Trophoblast cell (in vitro differentiated cells and primary cell): Measurements from ENCODE around the gene ITGA8.

ENCODE experiments used
- DNase-seq, 2 donors: peaks; one replicate each; pipeline ENCODE4 v3.0.0-alpha.2; 2016
- H2AFZ ChIP-seq: 2 replicates; pipeline ENCODE4 v1.6.1; 2013; ENCODE audit warnings: low read length, moderate library complexity, mild to moderate bottlenecking; ENCODE audit not compliant: insufficient read depth, poor library complexity
- H2AK5ac ChIP-seq: 2 replicates; pipeline ENCODE4 v1.6.1; 2013; ENCODE audit warnings: mild to moderate bottlenecking, low read length
- H2BK120ac ChIP-seq: 2 replicates; pipeline ENCODE4 v1.6.1; 2013; ENCODE audit warnings: low read length, mild to moderate bottlenecking, moderate library complexity; ENCODE audit not compliant: insufficient read depth, poor library complexity
- H2BK12ac ChIP-seq: 2 replicates; pipeline ENCODE4 v1.6.1; 2013; ENCODE audit warnings: mild to moderate bottlenecking, low read length, moderate library complexity
- H2BK5ac ChIP-seq: 2 replicates; pipeline ENCODE4 v1.6.1; 2013; ENCODE audit warnings: low read length, low read depth, moderate library complexity, mild to moderate bottlenecking; ENCODE audit not compliant: poor library complexity
- H3K14ac ChIP-seq: 2 replicates; pipeline ENCODE4 v1.6.1; 2013; ENCODE audit warnings: mild to moderate bottlenecking, low read length
- H3K18ac ChIP-seq: 2 replicates; pipeline ENCODE4 v1.6.1; 2013; ENCODE audit warnings: mild to moderate bottlenecking, low read length
- H3K23ac ChIP-seq: 2 replicates; pipeline ENCODE4 v1.6.1; 2013; ENCODE audit warnings: low read length
- H3K27ac ChIP-seq: 2 replicates; pipeline ENCODE4 v1.5.1; 2013; ENCODE audit warnings: low read depth, mild to moderate bottlenecking, inconsistent platforms, low read length, moderate library complexity
- H3K27me3 ChIP-seq: 2 replicates; pipeline ENCODE4 v1.6.1; 2013; ENCODE audit warnings: inconsistent platforms, mild to moderate bottlenecking, low read length, moderate library complexity; ENCODE audit not compliant: insufficient read depth
- H3K36me3 ChIP-seq, 2 experiments: 1 replicate in 1 of 2; 2 replicates in 1 of 2; pipeline ENCODE4 v1.6.1; 2013; ENCODE audit warnings: low read length in 2 of 2, mild to moderate bottlenecking in 2 of 2, moderate library complexity in 1 of 2; ENCODE audit not compliant: insufficient read depth in 2 of 2, control insufficient read depth in 1 of 2
- H3K4ac ChIP-seq: 2 replicates; pipeline ENCODE4 v1.6.1; 2013; ENCODE audit warnings: low read depth, mild to moderate bottlenecking, low read length, moderate library complexity
- H3K4me1 ChIP-seq, 2 experiments: 1 replicate in 1 of 2; 2 replicates in 1 of 2; pipeline ENCODE4 v1.6.1; 2013; ENCODE audit warnings: low read length in 2 of 2, mild to moderate bottlenecking in 2 of 2, moderate library complexity in 1 of 2; ENCODE audit not compliant: insufficient read depth in 2 of 2, control insufficient read depth in 1 of 2
- H3K4me2 ChIP-seq: 2 replicates; pipeline ENCODE4 v1.6.1; 2013; ENCODE audit warnings: inconsistent platforms, mild to moderate bottlenecking, low read length, moderate library complexity
- H3K4me3 ChIP-seq: 2 replicates; pipeline ENCODE4 v1.5.1; 2013; ENCODE audit warnings: mild to moderate bottlenecking, low read depth, low read length, inconsistent platforms
- H3K79me1 ChIP-seq: one replicate; pipeline ENCODE4 v1.6.1; 2013; ENCODE audit warnings: low read length
- H3K79me2 ChIP-seq: 2 replicates; pipeline ENCODE4 v1.6.1; 2013; ENCODE audit warnings: low read length, mild to moderate bottlenecking; ENCODE audit not compliant: control insufficient read depth, insufficient read depth, poor library complexity
- H3K9ac ChIP-seq: 2 replicates; pipeline ENCODE4 v1.6.1; 2013; ENCODE audit warnings: mild to moderate bottlenecking, low read length
- H3K9me3 ChIP-seq: 2 replicates; pipeline ENCODE4 v1.6.1; 2013; ENCODE audit warnings: low read depth, mild to moderate bottlenecking, control low read depth, inconsistent platforms, low read length; ENCODE audit not compliant: insufficient read depth
- H4K12ac ChIP-seq: 2 replicates; pipeline ENCODE4 v1.6.1; 2013; ENCODE audit warnings: low read depth, mild to moderate bottlenecking, low read length, moderate library complexity
- H4K8ac ChIP-seq: 2 replicates; pipeline ENCODE4 v1.6.1; 2013; ENCODE audit warnings: low read depth, mild to moderate bottlenecking, low read length, moderate library complexity
- H4K91ac ChIP-seq: one replicate; pipeline ENCODE4 v1.6.1; 2013; ENCODE audit warnings: low read depth, mild to moderate bottlenecking, low read length, moderate library complexity
- WGBS: extraction: QIAGEN DNeasy Blood & Tissue Kit; methylation state at CpG from one replicate; pipeline ENCODE4 v1.1.7; 2013; ENCODE audit warnings: missing lambda C conversion rate; ENCODE audit not compliant: insufficient read length, insufficient coverage; ENCODE audit errors: extremely low coverage; 5-methylcytosine and 5-hydroxymethylcytosine counted together

Gene ITGA8

GRCh38 chr10:15591431-15591830 is 128.3 kb downstream of the ITGA8 start:
- Histone ChIP-seq H3K14ac (no peak overlapping the region), H3K79me2 (no peaks in the 10 kb centered on the region), H3K18ac (no peak overlapping the region), H2BK5ac (no peak overlapping the region), H3K79me1 (no peaks in the 10 kb centered on the region), H2AK5ac (no peak overlapping the region), H4K12ac (no peak overlapping the region), H4K91ac (no peak overlapping the region), H3K36me3 (no peaks in the 10 kb centered on the region), H3K4me2 (no peak overlapping the region), H3K4ac (no peak overlapping the region), H4K8ac (no peak overlapping the region), H3K23ac (no peak overlapping the region), H2AFZ (no peak overlapping the region), H3K9ac (no peak overlapping the region), H3K27me3 (no peaks in the 10 kb centered on the region), H3K27ac (no peak overlapping the region), H3K4me3 (no peak overlapping the region), H2BK12ac (no peak overlapping the region), H2BK120ac (no peak overlapping the region), H3K4me1 (no peaks in the 10 kb centered on the region), H3K9me3 (peaks cover 3% of the 10 kb centered on the region)
- WGBS, result no CpG with 5 or more reads among the region's 2 CpGs
- no peak for DNase-seq

DNA sequence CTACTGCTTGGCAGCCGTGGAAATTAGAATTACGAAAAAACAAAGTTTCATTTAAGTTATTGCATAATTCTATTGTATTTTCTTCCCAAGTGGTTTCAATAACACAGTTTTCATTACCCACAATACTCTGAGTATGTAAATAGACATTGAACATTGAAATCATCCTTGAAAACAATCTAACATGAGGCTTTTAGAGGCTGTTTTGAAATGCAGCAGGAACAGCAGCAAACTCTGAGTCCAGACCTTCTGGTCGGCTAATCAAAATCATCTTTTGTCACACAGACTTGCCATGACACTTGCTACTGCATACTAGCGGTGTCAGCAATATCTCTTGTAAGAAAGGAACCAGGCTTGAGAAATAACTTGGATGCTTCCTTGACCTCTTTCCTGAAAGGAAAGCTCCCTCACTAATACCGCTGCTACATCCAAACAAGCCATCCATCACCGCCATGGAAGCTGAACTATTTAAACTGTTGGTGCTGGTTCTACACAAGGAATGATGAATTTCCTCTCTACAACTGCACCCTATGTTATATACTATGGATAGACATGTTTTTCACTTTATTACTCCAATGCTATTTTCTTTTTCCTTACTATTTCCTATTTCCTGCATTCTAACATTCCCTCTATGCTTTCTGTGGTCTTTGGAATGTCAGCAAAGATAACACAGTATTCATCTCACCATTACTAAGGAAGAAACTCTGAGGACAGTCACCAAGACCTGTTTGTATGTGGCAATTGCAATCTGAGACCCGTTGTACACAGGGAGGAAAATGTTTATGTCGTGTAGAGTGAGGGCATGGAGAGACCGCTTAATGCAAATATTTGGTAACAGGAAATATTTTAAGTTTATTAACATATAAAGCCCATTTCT is 130.8 kb downstream of the ITGA8 start:
- Histone ChIP-seq H3K4me1 (no peaks in the 10 kb centered on the region), H3K4me3 (no peak overlapping the region), H3K27ac (no peak overlapping the region), H3K79me2 (no peaks in the 10 kb centered on the region), H2BK120ac (no peak overlapping the region), H4K91ac (no peak overlapping the region), H3K79me1 (no peaks in the 10 kb centered on the region), H3K4ac (no peak overlapping the region), H3K23ac (no peak overlapping the region), H2AK5ac (no peak overlapping the region), H4K8ac (no peak overlapping the region), H2BK12ac (no peak overlapping the region), H4K12ac (no peak overlapping the region), H3K18ac (no peak overlapping the region), H3K14ac (no peak overlapping the region), H2BK5ac (no peak overlapping the region), H3K27me3 (no peaks in the 10 kb centered on the region), H2AFZ (no peak overlapping the region), H3K4me2 (no peak overlapping the region), H3K9ac (no peak overlapping the region), H3K36me3 (no peaks in the 10 kb centered on the region), H3K9me3 (peaks cover 3% of the 10 kb centered on the region)
- WGBS, result no CpG with 5 or more reads among the region's 9 CpGs
- DNase-seq, result peak in 1 of 2 donors; percentile 15

- H4K8ac ChIP-seq, result no peak overlapping the region
- no CpG with 5 or more reads among the region's 5 CpGs for WGBS
Observed at GRCh38 chr10:15588151-15588550, 131.6 kb downstream of the ITGA8 start.

GRCh38 chr10:15587271-15587670 is 132.5 kb downstream of the ITGA8 start:
- Histone ChIP-seq H3K23ac (no peak overlapping the region), H2BK5ac (no peak overlapping the region), H2BK12ac (no peak overlapping the region), H3K27me3 (no peaks in the 10 kb centered on the region), H4K8ac (no peak overlapping the region), H2BK120ac (no peak overlapping the region), H3K4me3 (no peak overlapping the region), H3K9me3 (no peaks in the 10 kb centered on the region), H4K91ac (no peak overlapping the region), H3K4ac (no peak overlapping the region), H3K79me2 (no peaks in the 10 kb centered on the region), H3K27ac (no peak overlapping the region), H3K79me1 (no peaks in the 10 kb centered on the region), H2AK5ac (no peak overlapping the region), H3K9ac (no peak overlapping the region), H4K12ac (no peak overlapping the region), H2AFZ (no peak overlapping the region), H3K14ac (no peak overlapping the region), H3K4me2 (no peak overlapping the region), H3K36me3 (no peaks in the 10 kb centered on the region), H3K4me1 (no peaks in the 10 kb centered on the region), H3K18ac (no peak overlapping the region)
- DNase-seq, result no peak
- no CpG with 5 or more reads among the region's 3 CpGs for WGBS

More at GRCh38 chr10:15588151-15588550, 131.6 kb downstream of the ITGA8 start:
- DNase-seq, result no peak
- Histone ChIP-seq H3K79me2 (no peaks in the 10 kb centered on the region), H2BK12ac (no peak overlapping the region), H3K23ac (no peak overlapping the region), H3K4me3 (no peak overlapping the region), H2AK5ac (no peak overlapping the region), H4K91ac (no peak overlapping the region), H3K36me3 (no peaks in the 10 kb centered on the region), H3K27ac (no peak overlapping the region), H3K9me3 (peaks cover 3% of the 10 kb centered on the region), H2AFZ (no peak overlapping the region), H3K18ac (no peak overlapping the region), H3K27me3 (no peaks in the 10 kb centered on the region), H3K4ac (no peak overlapping the region), H2BK5ac (no peak overlapping the region), H3K79me1 (no peaks in the 10 kb centered on the region), H3K9ac (no peak overlapping the region), H3K4me1 (no peaks in the 10 kb centered on the region), H3K14ac (no peak overlapping the region), H4K12ac (no peak overlapping the region), H2BK120ac (no peak overlapping the region), H3K4me2 (no peak overlapping the region)
